ENCODE data around the gene PITPNC1.
"Not testable (repeated sequence)": the region's sequence is repeated elsewhere in the genome, so short reads cannot be mapped to it uniquely, and the experiment has no call there.

The PITPNC1 gene

GRCh38 chr17:67511804-67512203 is 134.7 kb downstream of the PITPNC1 start:
- H3K27me3 ChIP-seq, result no peaks in the 10 kb centered on the region
- DNase-seq, result no peak
- peaks cover 0 to 9% (median 5%) of the 10 kb centered on the region in 3 donors for H3K9me3 ChIP-seq
- H3K4me3 ChIP-seq, result no peak overlapping the region
- no peaks in the 10 kb centered on the region for H3K36me3 ChIP-seq
- H3K4me1 ChIP-seq, result peaks cover 0 to 3% (median 0%) of the 10 kb centered on the region in 4 donors
- intact Hi-C loops (cut with DNase I; ENCODE audit: low total_unique reads), result no loop called here
- TF ChIP-seq CTCF (IDR thresholded peaks at IDR 0.05), result no peak
- H3K27ac ChIP-seq, result no peak overlapping the region

GRCh38 chr17:67514998-67515397 is 137.9 kb downstream of the PITPNC1 start:
- H3K27me3 ChIP-seq, result no peaks in the 10 kb centered on the region
- no peaks in the 10 kb centered on the region for H3K9me3 ChIP-seq
- DNase-seq, result no peak
- H3K4me3 ChIP-seq, result no peak overlapping the region
- no peak for TF ChIP-seq CTCF (IDR thresholded peaks at IDR 0.05)
- H3K27ac ChIP-seq, result no peak overlapping the region
- H3K36me3 ChIP-seq, result no peaks in the 10 kb centered on the region
- intact Hi-C loops (cut with DNase I; ENCODE audit: low total_unique reads), result no loop called here
- no peaks in the 10 kb centered on the region for H3K4me1 ChIP-seq

- Histone ChIP-seq H3K4me3 (no peak overlapping the region), H3K4me1 (no peaks in the 10 kb centered on the region), H3K27ac (no peak overlapping the region), H3K27me3 (no peaks in the 10 kb centered on the region), H3K9me3 (no peaks in the 10 kb centered on the region), H3K36me3 (no peaks in the 10 kb centered on the region)
- DNase-seq, result no peak
- intact Hi-C loops (cut with DNase I; ENCODE audit: low total_unique reads), result no loop called here
- TF ChIP-seq CTCF (IDR thresholded peaks at IDR 0.05), result no peak
Observed at GRCh38 chr17:67515490-67516083, 138.5 kb downstream of the PITPNC1 start.

- intact Hi-C loops (cut with DNase I; ENCODE audit: low total_unique reads); H3K27ac ChIP-seq; H3K36me3 ChIP-seq; DNase-seq; H3K4me3 ChIP-seq; H3K4me1 ChIP-seq; H3K9me3 ChIP-seq; H3K27me3 ChIP-seq: not testable (repeated sequence)
Observed at GRCh38 chr17:67516571-67516970, 139.5 kb downstream of the PITPNC1 start.

GRCh38 chr17:67517325-67517724 is 140.2 kb downstream of the PITPNC1 start:
- no peaks in the 10 kb centered on the region for H3K36me3 ChIP-seq
- no peak for TF ChIP-seq CTCF (IDR thresholded peaks at IDR 0.05)
- H3K9me3 ChIP-seq, result no peaks in the 10 kb centered on the region
- intact Hi-C loops (cut with DNase I; ENCODE audit: low total_unique reads), result no loop called here
- H3K4me3 ChIP-seq, result no peak overlapping the region
- no peak overlapping the region for H3K27ac ChIP-seq
- H3K27me3 ChIP-seq, result no peaks in the 10 kb centered on the region
- H3K4me1 ChIP-seq, result no peaks in the 10 kb centered on the region
- no peak for DNase-seq

- Histone ChIP-seq H3K36me3 (no peaks in the 10 kb centered on the region), H3K9me3 (no peaks in the 10 kb centered on the region), H3K27me3 (no peaks in the 10 kb centered on the region), H3K4me3 (no peak overlapping the region), H3K27ac (no peak overlapping the region), H3K4me1 (no peaks in the 10 kb centered on the region)
- intact Hi-C loops (cut with DNase I; ENCODE audit: low total_unique reads), result no loop called here
- no peak for DNase-seq
- no peak for TF ChIP-seq CTCF (IDR thresholded peaks at IDR 0.05)
Observed at GRCh38 chr17:67518876-67519275, 141.8 kb downstream of the PITPNC1 start.
